Activated T-helper 1 cell treated with anti-CD3 and anti-CD28 coated beads, Interleukin-12 subunit alpha, Interleukin-12 subunit beta, Interleukin-2, Interleukin-4 antibody, amounts not matched to agents 30 ng/mL and 10 ng/mL and 1 ng/mL, durations not matched to agents 14 hours and 24 hours and 36 hours (primary cell): ENCODE results near the gene NAT10. TPM values are rescaled to one million over a fixed set of nuclear protein-coding genes. Genes with fewer than 3 reads are reported as not detected.
"Not testable (repeated sequence)": the region's sequence is repeated elsewhere in the genome, so short reads cannot be mapped to it uniquely, and the experiment has no call there.

ENCODE experiments used
- DNase-seq: peaks from one replicate; pipeline ENCODE4 v3.0.0; 2021; ENCODE audit warnings: low spot score
- H3K27ac Mint-ChIP-seq: one replicate; pipeline ENCODE4 v1.8.0; 2021; ENCODE audit warnings: mild to moderate bottlenecking, mixed read lengths
- H3K27me3 Mint-ChIP-seq: one replicate; pipeline ENCODE4 v1.8.0; 2022; ENCODE audit warnings: mild to moderate bottlenecking, moderate library complexity, mixed read lengths; ENCODE audit not compliant: insufficient read depth
- H3K36me3 Mint-ChIP-seq: one replicate; pipeline ENCODE4 v1.8.0; 2021; ENCODE audit warnings: low read depth, mixed read lengths
- H3K4me1 Mint-ChIP-seq: one replicate; pipeline ENCODE4 v1.8.0; 2021; ENCODE audit warnings: low read depth, mixed read lengths
- H3K4me3 Mint-ChIP-seq: one replicate; pipeline ENCODE4 v1.8.0; 2021; ENCODE audit warnings: mild to moderate bottlenecking, moderate library complexity, mixed read lengths
- H3K9me3 Mint-ChIP-seq: one replicate; pipeline ENCODE4 v1.8.0; 2021; ENCODE audit warnings: mixed read lengths
- intact Hi-C: fragments of 100-400 bp; cut with micrococcal nuclease; formaldehyde crosslinking; loops from one replicate; pipeline ENCODE4 v1.15.1; 2024
- total RNA-seq: library from RNA; stranded (reverse); gene quantifications from 2 replicates; pipeline ENCODE4 v1.2.3, GENCODE V29; 2022

NAT10 gene
- total RNA-seq, 1 donor from 2014 or later = 158 TPM

DNA sequence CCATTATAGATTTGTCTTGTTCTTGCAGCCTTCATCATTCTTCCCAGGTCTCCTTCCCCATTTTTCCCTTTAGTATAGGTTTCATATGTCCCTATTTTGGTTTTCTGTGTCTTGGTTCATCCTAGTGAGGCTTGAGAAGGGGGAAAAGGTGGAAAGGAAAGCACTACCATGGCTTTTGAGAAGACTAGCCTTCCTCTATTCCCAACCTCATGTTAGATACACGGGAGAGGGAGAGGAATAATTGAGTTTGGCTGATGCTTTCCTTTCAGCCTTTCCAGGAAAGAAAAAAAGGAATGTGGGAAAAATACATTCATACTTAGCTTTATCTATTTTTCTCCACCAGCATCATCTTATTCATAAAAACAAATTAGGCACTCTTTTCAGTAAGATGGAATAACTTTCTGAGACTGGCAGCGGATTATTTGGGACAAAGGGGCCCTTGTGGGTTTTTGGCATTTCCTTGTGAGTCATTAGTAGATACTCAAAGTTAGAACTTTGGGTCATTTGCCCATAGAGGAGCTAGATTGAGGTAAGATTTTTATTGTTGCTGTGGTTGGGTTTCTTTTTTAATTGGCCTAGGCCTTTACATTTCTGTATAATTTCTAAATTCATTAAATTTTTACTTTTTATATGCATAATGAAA is 30.1 kb upstream of the NAT10 start:
- intact Hi-C loops = no loop called here
- DNase-seq = no peak
- no peaks in the 10 kb centered on the region for H3K27me3 Mint-ChIP-seq
- peak overlapping the region; percentile 29 for H3K27ac Mint-ChIP-seq
- H3K36me3 Mint-ChIP-seq = peaks cover 48% of the 10 kb centered on the region
- no peaks in the 10 kb centered on the region for H3K9me3 Mint-ChIP-seq
- no peak overlapping the region for H3K4me3 Mint-ChIP-seq
- H3K4me1 Mint-ChIP-seq = peaks cover 34% of the 10 kb centered on the region

GRCh38 chr11:34080609-34081008 is 24.8 kb upstream of the NAT10 start:
- no peak for DNase-seq
- Mint-ChIP-seq H3K4me1 (peaks cover 34% of the 10 kb centered on the region), H3K27ac (no peak overlapping the region), H3K27me3 (no peaks in the 10 kb centered on the region), H3K9me3 (no peaks in the 10 kb centered on the region), H3K4me3 (no peak overlapping the region), H3K36me3 (peaks cover 51% of the 10 kb centered on the region)
- intact Hi-C loops = no loop called here

GRCh38 chr11:34084637-34085036 is 20.8 kb upstream of the NAT10 start:
- Mint-ChIP-seq H3K27ac (peak overlapping the region; percentile 61), H3K9me3 (no peaks in the 10 kb centered on the region), H3K27me3 (no peaks in the 10 kb centered on the region), H3K4me1 (peaks cover 30% of the 10 kb centered on the region), H3K36me3 (peaks cover 53% of the 10 kb centered on the region), H3K4me3 (no peak overlapping the region)
- intact Hi-C loops = no loop called here
- no peak for DNase-seq

GRCh38 chr11:34086554-34087283 is 18.7 kb upstream of the NAT10 start:
- intact Hi-C loops = no loop called here

DNA sequence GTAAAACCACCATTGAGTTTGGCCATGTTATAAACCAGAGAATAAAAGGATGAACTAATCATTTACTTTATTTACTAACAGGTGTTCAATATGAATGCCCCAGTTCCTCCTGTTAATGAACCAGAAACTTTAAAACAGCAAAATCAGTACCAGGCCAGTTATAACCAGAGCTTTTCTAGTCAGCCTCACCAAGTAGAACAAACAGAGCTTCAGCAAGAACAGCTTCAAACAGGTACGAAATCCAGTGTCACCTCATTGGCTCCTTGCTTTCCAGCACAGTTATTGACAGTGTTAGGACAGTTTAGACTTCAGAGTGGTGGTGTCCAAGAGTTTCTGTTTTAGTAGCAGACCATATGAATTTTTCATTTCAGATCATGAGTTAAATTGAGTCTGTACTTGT is 13.6 kb upstream of the NAT10 start:
- Mint-ChIP-seq H3K27ac (peak overlapping the region; percentile 3), H3K4me1 (no peaks in the 10 kb centered on the region), H3K36me3 (peaks cover 56% of the 10 kb centered on the region), H3K9me3 (no peaks in the 10 kb centered on the region), H3K27me3 (no peaks in the 10 kb centered on the region), H3K4me3 (no peak overlapping the region)
- DNase-seq = no peak
- intact Hi-C loops = no loop called here

More at GRCh38 chr11:34086554-34087283, 18.7 kb upstream of the NAT10 start:
- Mint-ChIP-seq H3K4me1 (peaks cover 23% of the 10 kb centered on the region), H3K27ac (no peak overlapping the region), H3K36me3 (peaks cover 57% of the 10 kb centered on the region), H3K4me3 (no peak overlapping the region), H3K27me3 (no peaks in the 10 kb centered on the region), H3K9me3 (no peaks in the 10 kb centered on the region)
- DNase-seq = no peak

- H3K27me3 Mint-ChIP-seq, intact Hi-C loops, DNase-seq, H3K9me3 Mint-ChIP-seq, H3K4me3 Mint-ChIP-seq, H3K4me1 Mint-ChIP-seq: not testable (repeated sequence)
- peaks cover 64% of the 10 kb centered on the region for H3K36me3 Mint-ChIP-seq
- H3K27ac Mint-ChIP-seq = peak overlapping the region; percentile 52
Observed at GRCh38 chr11:34094900-34095299, 10.5 kb upstream of the NAT10 start.

DNA sequence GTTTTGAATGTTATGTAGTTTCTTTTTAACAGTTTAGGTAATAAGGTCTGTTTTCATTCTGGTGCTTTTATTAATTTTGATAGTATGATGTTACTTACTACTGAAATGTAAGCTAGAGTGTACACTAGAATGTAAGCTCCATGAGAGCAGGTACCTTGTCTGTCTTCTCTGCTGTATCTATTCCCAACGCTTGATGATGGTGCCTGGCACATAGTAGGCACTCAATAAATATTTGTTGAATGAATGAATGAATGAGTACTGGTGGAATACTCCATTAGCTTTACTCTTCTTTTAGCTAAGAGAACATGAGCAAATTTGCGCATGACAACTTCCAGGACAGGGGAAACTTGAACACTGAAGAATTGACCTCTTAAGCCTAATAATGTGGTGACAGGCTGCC is 6.6 kb upstream of the NAT10 start:
- H3K4me3 Mint-ChIP-seq = no peak overlapping the region
- H3K9me3 Mint-ChIP-seq = no peaks in the 10 kb centered on the region
- peaks cover 54% of the 10 kb centered on the region for H3K36me3 Mint-ChIP-seq
- no peak for DNase-seq
- H3K27ac Mint-ChIP-seq = no peak overlapping the region
- intact Hi-C loops = no loop called here
- H3K4me1 Mint-ChIP-seq = peaks cover 2% of the 10 kb centered on the region
- no peaks in the 10 kb centered on the region for H3K27me3 Mint-ChIP-seq

GRCh38 chr11:34104680-34105078 is 750 bp upstream of the NAT10 start:
- peaks cover 40% of the 10 kb centered on the region for H3K36me3 Mint-ChIP-seq

DNA sequence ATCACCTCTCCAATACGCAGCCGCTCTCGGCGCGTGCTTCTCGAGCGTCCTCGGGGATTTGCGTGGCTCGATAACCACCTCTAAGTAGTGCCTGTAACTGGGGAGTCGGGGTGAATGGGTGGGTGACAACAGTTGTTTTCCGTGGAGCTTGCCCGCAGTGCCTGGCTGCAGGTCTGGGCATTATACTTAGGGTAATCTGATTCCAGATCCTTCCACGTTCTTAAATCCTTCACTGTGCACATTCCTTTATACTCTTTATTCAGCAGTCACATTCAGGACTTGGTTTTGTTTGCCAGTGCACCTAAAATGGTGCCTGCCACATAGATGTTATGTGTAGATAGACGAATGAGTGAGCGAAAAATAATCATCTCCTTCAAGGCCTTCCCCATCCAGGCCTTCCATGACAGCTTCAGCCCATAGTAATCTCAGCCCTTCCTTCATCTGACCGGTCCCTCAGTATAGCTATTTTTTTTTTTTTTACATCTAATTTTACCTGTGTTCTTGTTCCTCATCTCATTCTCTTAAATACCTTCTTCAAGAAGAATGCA is 602 bp downstream of the NAT10 start:
- no peak for DNase-seq
- no peaks in the 10 kb centered on the region for H3K27me3 Mint-ChIP-seq
- H3K36me3 Mint-ChIP-seq = peaks cover 41% of the 10 kb centered on the region
- intact Hi-C loops = loop anchor here (1.0 to 10.0 kb wide), 10 partner anchors 55 to 1521 kb away; partner anchors contain the start of genes APIP, CAPRIN1, CAT and CSTF3
- peak overlapping the region; percentile 95 for H3K4me3 Mint-ChIP-seq
- H3K4me1 Mint-ChIP-seq = peaks cover 48% of the 10 kb centered on the region
- H3K9me3 Mint-ChIP-seq = no peaks in the 10 kb centered on the region
- H3K27ac Mint-ChIP-seq = peak overlapping the region; percentile 90

More at GRCh38 chr11:34104680-34105078, 750 bp upstream of the NAT10 start:
- no peak for DNase-seq
- Mint-ChIP-seq H3K4me1 (peaks cover 48% of the 10 kb centered on the region), H3K27me3 (no peaks in the 10 kb centered on the region), H3K27ac (peak overlapping the region; percentile 90), H3K4me3 (peak overlapping the region; percentile 95), H3K9me3 (no peaks in the 10 kb centered on the region)
- intact Hi-C loops = loop anchor here (1.0 to 10.0 kb wide), 10 partner anchors 53 to 1520 kb away; partner anchors contain the start of genes APIP, CAPRIN1, CAT and CSTF3

DNA sequence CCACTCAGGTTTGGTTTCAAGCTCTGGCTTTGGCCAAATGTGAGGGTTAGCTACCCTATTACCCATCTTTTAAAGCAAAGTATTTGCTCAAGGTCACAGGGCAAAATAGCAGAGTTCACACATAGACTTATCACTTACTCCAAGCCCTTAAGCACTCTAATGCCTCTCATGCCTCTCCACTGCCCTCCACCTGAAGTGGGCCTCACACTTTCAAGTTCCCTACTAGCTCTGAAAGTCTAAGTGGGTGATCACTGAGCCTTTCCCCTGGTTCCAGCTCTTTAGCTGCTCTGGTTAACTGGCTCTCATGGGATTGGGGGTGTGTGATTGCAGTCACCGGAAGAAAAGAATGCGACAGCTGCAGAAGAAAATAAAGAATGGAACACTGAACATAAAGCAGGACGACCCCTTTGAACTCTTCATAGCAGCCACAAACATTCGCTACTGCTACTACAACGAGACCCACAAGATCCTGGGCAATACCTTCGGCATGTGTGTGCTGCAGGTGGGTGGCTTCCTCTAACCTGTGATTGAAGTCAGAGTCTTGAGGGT is 6.4 kb downstream of the NAT10 start:
- Mint-ChIP-seq H3K4me3 (no peak overlapping the region), H3K4me1 (peaks cover 19% of the 10 kb centered on the region), H3K9me3 (no peaks in the 10 kb centered on the region), H3K27ac (no peak overlapping the region), H3K36me3 (peaks cover 54% of the 10 kb centered on the region), H3K27me3 (no peaks in the 10 kb centered on the region)
- intact Hi-C loops = no loop called here
- no peak for DNase-seq

DNA sequence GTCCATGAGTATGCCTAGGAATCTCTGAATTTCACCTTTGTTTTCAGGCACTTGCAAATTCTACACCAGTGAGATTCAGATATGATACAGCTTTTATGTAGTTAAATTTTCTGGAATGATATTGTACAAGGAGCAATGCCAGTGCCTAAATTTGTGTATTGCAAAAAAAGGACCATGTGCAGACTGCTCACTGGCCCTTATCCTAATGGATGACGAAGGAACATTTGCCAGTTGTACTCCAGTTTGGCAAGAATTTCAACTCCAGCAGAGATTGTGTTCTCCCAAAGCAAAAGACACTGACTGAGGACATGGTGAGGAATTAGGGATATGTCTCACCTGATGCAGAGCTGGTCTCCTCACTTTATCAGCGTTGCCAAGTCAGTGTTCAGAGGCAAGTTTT is 8.6 kb downstream of the NAT10 start:
- Mint-ChIP-seq H3K27me3 (no peaks in the 10 kb centered on the region), H3K4me1 (peaks cover 5% of the 10 kb centered on the region), H3K36me3 (peaks cover 60% of the 10 kb centered on the region), H3K4me3 (no peak overlapping the region), H3K27ac (no peak overlapping the region), H3K9me3 (no peaks in the 10 kb centered on the region)
- no peak for DNase-seq
- intact Hi-C loops = no loop called here

DNA sequence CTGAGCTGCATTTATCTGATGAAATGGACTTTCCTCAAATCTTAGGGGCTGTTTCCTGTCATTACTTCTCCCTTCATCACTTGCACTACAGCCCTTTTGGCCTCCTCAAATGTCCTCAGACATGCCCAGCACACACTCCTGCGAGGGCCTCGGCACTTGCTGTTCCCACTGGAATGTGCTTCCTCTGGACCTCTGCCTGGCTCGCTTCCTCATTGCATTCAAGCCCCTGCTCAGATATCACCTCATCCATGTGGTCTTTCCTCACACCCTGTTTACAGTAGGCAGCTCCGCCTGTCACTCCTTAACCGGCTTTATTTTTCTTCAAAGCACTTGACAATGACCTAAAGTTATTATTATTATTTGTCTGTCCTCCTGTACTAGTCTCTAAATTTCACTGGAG is 9.0 kb downstream of the NAT10 start:
- no peak for DNase-seq
- H3K36me3 Mint-ChIP-seq = peaks cover 56% of the 10 kb centered on the region
- intact Hi-C loops = no loop called here
- no peaks in the 10 kb centered on the region for H3K27me3 Mint-ChIP-seq
- H3K4me3 Mint-ChIP-seq = no peak overlapping the region
- no peaks in the 10 kb centered on the region for H3K9me3 Mint-ChIP-seq
- H3K4me1 Mint-ChIP-seq = peaks cover 2% of the 10 kb centered on the region
- no peak overlapping the region for H3K27ac Mint-ChIP-seq

GRCh38 chr11:34120651-34121050 is 15.2 kb downstream of the NAT10 start:
- Mint-ChIP-seq H3K36me3 (peaks cover 54% of the 10 kb centered on the region), H3K9me3 (no peaks in the 10 kb centered on the region), H3K4me3 (no peak overlapping the region), H3K27ac (no peak overlapping the region), H3K27me3 (no peaks in the 10 kb centered on the region), H3K4me1 (peaks cover 5% of the 10 kb centered on the region)
- intact Hi-C loops = no loop called here
- DNase-seq = no peak
